Stimulated activated naive CD4-positive, alpha-beta T cell (primary cell): Measurements from ENCODE around the gene PALS2.

Experiments used
- DNase-seq, 6 experiments: peaks; one replicate each; lab custom pipeline; 2025; lab: John Stamatoyannopoulos, UW

Gene PALS2

GRCh38 chr7:24572997-24573553 is at the start of gene PALS2:
Gene PALS2 (plus strand): TSS chr7:24573452. CDS start chr7:24623668, 50,216 bp downstream.
- DNase-seq, result peak; percentile 76 to 86 (median 80)

GRCh38 chr7:24531255-24531654 is 42.0 kb upstream of the PALS2 start:
- no peak for DNase-seq

GRCh38 chr7:24536682-24537081 is 36.6 kb upstream of the PALS2 start:
- no peak for DNase-seq

- no peak for DNase-seq
These were observed 32.3 kb upstream of the PALS2 start for GRCh38 chr7:24540956-24541355.

GRCh38 chr7:24545215-24545614 is 28.0 kb upstream of the PALS2 start:
- DNase-seq, result no peak

GRCh38 chr7:24548390-24548789 is 24.9 kb upstream of the PALS2 start:
- no peak for DNase-seq

GRCh38 chr7:24549991-24550390 is 23.3 kb upstream of the PALS2 start:
- DNase-seq, result no peak

- no peak for DNase-seq
These were observed 18.1 kb upstream of the PALS2 start for GRCh38 chr7:24555184-24555583.

GRCh38 chr7:24555719-24556118 is 17.5 kb upstream of the PALS2 start:
- no peak for DNase-seq

- peak in 3 of 6 experiments; percentile 48 to 62 (median 55) for DNase-seq
These were observed 12.5 kb upstream of the PALS2 start for GRCh38 chr7:24560772-24561171.

- no peak for DNase-seq
These were observed 7.0 kb upstream of the PALS2 start for GRCh38 chr7:24566274-24566673.

- no peak for DNase-seq
These were observed 2.3 kb upstream of the PALS2 start for GRCh38 chr7:24570983-24571382.

GRCh38 chr7:24572016-24572392 is 1.2 kb upstream of the PALS2 start:
- DNase-seq, result peak in 1 of 6 experiments; percentile 35

- peak; percentile 3 to 57 (median 18) for DNase-seq
These were observed 757 bp upstream of the PALS2 start for GRCh38 chr7:24572393-24572996.

- DNase-seq, result peak in 5 of 6 experiments; percentile 15 to 77 (median 40)
These were observed 494 bp downstream of the PALS2 start for GRCh38 chr7:24573554-24574338.

GRCh38 chr7:24574386-24574785 is 1.1 kb downstream of the PALS2 start:
- DNase-seq, result peak in 1 of 6 experiments; percentile 38

- no peak for DNase-seq
These were observed 1.7 kb downstream of the PALS2 start for GRCh38 chr7:24574950-24575349.

GRCh38 chr7:24576171-24577025 is 3.1 kb downstream of the PALS2 start:
- peak in 2 of 6 experiments; percentile 2 to 3 for DNase-seq

- DNase-seq, result no peak
These were observed 4.8 kb downstream of the PALS2 start for GRCh38 chr7:24578052-24578451.

GRCh38 chr7:24580283-24580946 is 7.2 kb downstream of the PALS2 start:
- DNase-seq, result no peak

GRCh38 chr7:24582166-24582565 is 8.9 kb downstream of the PALS2 start:
- no peak for DNase-seq

GRCh38 chr7:24587853-24588252 is 14.6 kb downstream of the PALS2 start:
- DNase-seq, result peak; percentile 19 to 67 (median 49)
